AML-193 (cell line): ENCODE data around the gene TRERF1.
A peak's percentile ranks its signal among the peaks of the same experiment; 100 is the strongest.
"Not testable (repeated sequence)": the region's sequence is repeated elsewhere in the genome, so short reads cannot be mapped to it uniquely, and the experiment has no call there.

Experiments used
- DNase-seq, 2 experiments: peaks; one replicate each; lab custom pipeline; 2025; lab: John Stamatoyannopoulos, UW

Gene TRERF1

DNA sequence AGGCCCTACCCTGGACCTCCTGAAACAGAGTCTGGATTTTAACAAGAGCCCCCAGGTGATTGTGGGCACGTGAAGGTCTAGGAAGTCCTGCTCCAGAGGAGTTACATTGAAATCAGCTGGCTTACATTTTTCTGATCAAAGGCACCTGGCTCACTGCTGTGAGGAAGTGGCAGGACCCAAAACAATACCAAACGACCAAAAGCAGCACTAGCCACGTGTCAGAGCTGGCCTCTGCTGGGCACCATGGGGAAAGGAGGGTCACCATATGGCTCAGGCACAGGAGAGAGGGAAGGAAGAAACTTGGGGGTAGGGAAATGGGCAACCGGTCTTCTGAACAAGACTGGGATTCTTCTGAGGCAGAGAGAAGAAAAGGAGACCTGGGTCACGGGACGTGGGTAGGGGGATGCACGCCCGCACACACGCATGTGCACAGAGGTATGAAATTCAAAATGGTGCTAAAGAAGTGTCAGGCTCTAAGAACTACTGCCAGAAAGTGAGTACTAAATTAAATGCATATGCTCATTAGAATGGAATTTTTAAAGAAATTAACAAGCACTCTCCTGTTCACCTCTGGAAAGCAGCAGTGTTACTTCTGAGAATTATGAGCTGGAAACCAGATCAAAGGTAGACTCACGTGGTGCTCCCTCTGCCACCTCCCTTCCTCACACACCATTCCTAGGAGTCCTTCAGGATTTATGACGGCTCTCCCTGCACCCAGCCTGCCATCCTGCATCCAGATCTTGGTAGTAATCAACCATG, 113.6 kb downstream of the TRERF1 start:
- no peak for DNase-seq

DNA sequence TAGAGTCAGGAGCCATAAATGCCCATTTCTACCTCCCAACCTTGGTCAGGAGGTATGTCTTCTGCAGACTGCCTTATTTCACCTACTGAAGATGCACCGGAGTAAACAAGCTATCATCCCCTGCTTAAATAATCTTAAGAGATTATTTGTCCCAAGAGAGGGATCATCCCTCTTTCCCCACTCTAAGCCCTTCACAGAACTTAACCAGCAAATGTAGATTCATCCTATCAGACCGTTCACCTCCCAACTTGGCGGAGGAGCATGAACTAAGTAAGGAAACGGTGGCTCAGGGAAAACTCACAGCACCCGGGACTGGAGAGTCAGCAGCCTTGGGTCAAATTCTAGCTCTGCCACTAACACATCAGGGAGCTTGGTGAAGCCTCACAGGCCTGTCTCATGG, 115.3 kb downstream of the TRERF1 start:
- DNase-seq = no peak

DNA sequence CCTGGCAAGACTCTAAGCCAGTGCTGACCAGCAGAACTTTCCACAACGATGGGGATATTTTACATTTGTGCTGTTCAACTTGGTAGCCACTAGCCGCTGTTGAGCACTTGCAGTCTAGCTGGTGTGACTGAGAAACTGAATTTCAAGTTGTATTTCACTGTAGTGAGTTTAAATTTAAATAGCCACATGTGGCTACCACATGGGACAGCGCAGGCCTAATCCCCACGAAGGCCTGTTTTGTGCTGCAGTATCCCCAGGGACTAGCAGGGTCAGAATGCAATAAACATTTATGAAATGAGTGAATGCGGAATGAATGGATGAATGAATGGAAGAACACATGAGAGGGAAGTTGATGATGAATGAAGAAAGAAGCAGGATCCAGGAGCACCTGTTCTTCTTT, 115.8 kb downstream of the TRERF1 start:
- DNase-seq = no peak

DNA sequence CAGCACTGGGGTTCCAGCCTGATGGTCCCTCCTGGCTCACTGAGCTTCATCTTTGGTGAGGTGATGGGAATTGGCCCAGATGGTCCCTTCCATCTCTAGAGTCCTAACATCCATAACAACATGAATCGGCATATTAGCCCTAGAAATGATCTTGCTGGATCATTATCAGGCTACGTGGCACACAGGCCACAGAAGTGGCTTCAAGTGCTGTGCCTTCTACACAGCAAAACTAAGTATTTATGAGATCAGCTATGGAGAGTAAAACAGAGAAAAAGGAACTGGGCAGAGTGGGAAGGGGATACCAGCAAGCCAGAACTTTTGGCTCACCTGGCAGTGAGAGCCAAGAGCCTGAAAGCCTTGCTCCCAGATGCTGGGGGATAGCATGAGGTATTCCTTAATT, 116.9 kb downstream of the TRERF1 start:
- DNase-seq = no peak

- peak; percentile 83 to 85 for DNase-seq
Measured at GRCh38 chr6:42333612-42334011, 118.1 kb downstream of the TRERF1 start.

GRCh38 chr6:42332916-42333315, 118.8 kb downstream of the TRERF1 start:
- DNase-seq = peak; percentile 66 to 69

DNA sequence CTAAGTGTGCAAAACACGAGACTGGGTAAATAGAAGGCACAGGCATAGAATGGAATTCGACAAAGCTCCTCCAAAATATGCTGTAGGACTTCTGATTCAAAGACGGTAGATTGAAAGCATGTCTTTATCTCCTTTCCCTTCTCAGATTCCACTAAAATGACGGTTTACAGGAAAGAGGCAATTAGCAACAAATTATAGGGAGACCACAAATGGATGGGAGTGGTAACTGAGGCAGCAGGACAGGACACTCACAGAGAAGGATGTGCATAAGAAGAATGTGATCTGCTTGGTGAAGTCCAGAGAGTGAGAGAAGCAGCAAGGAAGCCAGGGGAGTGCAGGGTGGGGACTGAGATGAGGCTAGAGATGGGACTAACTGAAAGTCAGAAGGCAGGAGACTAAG, 120.7 kb downstream of the TRERF1 start:
- no peak for DNase-seq

DNA sequence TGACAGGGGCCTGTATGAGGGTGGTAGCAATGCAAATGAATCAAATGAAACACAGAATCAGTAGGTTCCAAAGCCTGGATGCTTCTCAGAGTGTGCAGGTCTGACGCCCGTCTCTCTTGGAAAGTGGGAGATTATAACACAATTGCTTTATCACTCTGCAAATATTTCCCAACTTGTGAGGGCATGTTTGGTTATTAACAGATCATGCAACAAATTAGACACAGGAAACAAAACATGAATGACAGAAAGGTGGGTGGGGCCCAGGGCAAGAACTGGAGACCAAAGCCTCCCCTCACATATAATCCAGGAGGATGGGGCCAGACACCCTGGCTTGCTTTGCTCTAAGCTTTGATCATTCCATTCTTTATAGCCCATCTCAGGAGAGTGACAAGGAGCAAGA, 125.5 kb downstream of the TRERF1 start:
- DNase-seq = no peak

- not testable (repeated sequence) for DNase-seq
Measured at GRCh38 chr6:42324656-42325324, 126.9 kb downstream of the TRERF1 start.

DNA sequence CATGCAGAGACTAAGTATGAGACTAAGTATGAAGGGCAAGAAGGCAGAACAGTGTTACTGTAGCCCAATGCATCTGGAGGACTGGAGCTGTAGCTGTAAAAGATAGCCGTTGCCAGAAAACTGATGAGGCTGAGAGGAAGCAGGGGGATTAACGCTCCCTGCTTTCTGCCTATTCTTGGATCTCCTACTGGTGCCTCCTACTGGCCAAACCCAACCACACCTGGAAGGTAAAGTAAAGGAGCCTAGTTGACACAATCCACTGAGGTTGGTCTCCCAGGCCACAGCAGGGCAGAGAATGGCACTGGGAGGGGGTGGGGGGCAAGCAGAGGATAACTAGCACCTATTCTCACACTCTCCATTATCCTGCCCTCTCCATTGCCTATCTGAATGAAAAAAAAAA, 129.1 kb downstream of the TRERF1 start:
- no peak for DNase-seq

GRCh38 chr6:42321976-42322375, 129.8 kb downstream of the TRERF1 start:
- no peak for DNase-seq

DNA sequence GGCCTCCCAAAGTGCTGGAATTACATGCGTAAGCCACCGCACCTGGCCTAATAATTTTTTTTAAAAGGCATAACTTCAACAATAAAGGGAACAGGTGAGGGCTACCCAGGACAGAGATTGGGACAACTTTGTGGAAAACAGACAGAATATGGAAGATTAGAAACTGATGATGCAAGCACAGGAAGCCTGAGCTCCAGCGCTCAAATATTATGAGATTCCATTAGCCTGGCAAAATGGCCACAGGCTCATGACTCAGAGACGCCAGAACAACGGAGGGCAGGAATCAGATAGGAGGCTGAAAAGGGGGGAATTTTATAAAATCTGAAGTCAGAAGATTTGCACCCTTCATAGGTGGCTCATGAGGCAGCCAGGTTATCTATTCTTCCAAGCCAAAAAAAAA, 131.0 kb downstream of the TRERF1 start:
- DNase-seq = no peak

DNA sequence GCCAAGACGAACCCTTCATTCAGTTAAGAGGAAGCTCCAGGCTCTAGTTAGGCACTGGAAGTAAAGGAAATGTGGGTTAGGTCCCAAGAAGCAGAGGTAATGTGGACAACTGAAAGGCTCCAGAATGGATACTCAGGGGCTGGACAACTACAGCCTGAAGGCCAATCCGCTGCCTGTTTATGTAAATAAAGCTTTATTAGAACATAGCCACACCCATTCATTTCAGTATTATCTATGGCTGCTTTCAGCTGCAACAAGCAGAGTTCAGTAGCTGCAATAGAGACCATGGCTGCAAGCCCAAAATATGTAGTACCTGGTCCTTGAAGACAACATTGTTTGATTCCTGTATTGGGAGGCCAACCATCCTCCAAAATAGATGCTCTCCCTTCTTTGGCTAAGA, 133.2 kb downstream of the TRERF1 start:
- no peak for DNase-seq

DNA sequence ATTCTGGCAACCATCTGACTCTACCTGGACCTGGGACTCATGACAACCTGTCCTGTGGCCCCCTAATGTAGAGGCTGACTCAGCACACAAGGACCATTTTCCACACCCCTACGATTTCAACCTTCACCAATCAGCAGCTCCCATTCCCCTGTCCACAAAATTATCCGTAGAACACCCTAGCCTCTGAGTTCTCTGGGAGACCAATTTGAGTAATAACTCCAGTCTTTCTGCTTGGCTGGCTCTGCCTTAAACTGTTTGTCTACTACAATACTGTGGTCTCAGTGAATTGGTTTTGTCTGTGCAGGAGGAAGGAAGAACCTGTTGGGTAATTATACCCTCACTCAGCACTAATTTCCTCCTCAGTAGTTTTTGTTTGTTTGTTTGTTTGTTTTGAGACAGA, 134.7 kb downstream of the TRERF1 start:
- DNase-seq = peak; percentile 62 to 67

DNA sequence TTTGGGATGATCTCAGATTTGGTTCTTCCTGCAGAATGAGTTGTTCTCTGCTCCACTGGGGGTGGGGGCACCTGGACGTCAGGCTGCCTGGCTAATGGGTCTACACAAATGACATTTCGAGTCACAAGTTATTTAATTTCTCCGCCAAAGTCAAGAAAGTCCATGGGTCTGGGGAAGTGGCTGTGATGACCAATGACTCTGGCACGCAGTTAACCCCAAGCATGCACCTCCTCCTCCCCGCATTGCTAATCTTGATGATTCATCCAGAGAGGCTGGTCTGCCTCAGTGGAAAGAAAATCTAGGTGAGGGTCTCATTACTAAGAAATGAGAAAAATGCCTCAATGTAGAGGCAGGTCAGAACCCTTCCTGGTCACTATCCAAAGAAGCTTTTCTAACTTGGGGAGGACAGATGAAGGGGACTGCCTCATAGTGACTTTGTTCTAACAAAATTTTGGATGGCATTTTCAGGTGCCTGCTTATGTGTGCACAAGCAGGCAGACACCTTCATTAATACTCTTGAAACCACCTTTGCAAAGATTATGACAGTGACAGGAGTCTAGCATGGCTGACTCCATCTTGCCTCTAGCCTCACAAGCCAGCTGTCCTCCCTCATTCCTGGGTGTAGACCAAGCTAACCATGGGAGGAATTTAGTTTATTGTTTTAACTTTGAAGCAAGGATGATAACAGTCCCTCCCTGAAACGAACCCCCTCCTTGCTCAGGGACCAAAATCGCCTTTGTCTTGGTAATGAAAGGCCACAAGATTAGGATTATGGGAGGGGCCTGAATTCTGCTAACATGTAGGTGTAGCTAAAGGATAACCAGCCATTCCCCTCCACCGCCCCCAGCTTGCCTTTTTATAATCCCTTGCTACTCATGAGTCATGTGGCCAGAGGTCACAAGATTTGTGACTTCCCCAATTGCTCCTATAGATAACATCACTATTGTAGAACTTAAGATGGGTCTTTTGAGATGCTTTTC, 135.4 kb downstream of the TRERF1 start:
- DNase-seq = peak; percentile 38 to 48

DNA sequence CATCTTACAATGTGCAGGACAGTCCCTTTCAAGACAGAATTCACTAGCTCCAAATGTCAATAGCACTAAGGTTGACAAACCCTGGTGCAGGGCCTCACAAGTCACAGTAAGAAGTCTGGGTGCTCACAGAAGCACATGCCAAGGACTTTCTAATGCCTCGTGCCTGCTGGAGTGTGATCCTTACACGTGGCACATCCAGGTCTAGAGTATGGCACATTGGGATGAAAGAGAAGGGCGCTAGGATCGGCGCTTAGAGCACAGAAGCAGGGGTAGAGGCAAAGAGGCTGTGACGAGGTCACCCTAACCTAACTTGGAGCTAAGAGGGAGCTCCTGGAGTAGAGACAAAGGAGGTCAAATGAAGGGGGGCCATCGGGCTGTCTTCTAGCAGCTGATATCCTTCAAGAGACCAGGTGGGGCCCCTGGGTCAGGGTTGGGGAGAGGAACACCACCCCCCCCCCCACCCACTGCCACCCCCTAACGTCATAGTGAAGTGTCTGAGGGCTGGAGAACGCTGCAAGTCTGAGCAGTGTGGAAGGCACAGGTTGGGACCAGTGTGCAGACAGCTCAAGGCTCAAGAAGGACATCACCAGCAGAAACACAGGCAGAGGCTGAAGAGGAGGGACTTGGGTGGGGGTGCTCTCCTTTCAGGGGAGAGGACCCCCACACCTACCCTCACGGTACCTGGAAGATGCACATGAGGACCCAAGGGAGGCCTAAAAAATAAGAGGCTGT, 136.3 kb downstream of the TRERF1 start:
- no peak for DNase-seq

GRCh38 chr6:42314571-42315258, 137.0 kb downstream of the TRERF1 start:
- DNase-seq = no peak

DNA sequence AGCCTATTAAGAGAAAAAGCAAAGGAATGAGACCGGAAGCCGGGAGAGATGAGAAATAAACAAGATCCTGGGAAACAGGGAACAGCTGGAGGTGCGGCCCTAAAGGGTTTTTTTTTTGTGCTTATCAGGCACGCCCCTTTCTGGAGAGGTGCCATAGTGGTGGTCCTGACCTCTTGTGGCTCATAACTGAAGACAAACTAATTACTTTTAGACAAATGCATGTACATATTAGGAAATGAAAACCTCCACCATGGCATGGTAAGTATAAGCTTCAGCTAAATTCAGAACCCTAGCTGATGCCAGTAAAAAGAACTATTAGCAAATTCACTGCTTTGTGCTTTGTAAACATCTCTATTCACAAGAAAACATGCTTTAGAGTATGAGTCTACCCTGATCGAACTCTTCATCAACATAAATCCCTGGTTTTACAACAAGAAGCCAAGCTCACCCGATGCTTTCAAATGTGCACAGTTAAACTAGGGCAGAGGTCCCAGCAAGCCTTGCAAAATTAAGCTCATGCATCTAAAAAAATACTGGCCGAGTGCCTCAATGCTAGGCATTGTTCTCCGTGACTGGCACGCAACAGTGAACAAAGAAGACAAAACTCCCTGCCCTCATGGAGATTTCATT, 137.7 kb downstream of the TRERF1 start:
- no peak for DNase-seq

DNA sequence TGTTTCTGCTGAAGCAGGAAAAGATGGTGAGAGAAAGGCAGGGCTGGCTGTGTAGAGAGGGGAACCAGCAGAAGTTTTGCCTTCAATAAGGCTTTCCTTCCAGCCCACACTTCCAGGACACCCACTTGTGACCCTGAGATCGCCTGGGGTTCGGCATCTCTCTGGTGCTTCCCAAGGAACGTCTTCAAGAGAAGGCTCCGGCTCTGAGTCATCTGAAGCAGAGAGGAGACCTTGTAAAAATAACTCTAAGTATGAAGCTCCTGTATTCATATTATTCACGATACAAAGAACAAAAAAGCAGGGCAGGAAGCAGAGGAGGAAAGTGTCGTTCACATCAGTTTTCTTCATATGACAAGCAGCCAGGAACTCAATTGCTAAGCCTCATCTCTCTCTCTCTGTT, 138.7 kb downstream of the TRERF1 start:
- DNase-seq = no peak

DNA sequence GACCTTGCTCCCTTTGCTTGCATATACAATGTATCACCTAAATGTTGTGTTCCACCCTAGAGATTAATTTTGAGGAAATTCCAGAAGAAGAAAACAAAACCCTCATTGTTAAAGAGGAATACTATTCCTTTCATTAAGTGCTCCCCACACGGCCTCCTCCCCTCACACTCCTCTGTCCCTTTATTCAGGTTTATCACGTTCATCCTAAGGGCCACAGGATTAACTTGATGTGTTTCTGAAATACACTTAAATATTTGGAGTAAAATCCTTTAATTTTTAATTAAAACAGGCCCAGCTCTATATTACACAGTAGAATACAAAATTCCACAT, 144.6 kb downstream of the TRERF1 start:
- DNase-seq = no peak
